HG03045 (cell line): ENCODE data around the gene TTN.

Experiments
- ATAC-seq: cut with Tn5 transposase; IDR thresholded peaks from one replicate; pipeline ENCODE4 v1.9.1; 2021; ENCODE audit warnings: mild to moderate bottlenecking, moderate library complexity; ENCODE audit not compliant: unreplicated experiment

TTN gene

GRCh38 chr2:178756843-178757242 lies 50.4 kb downstream of the TTN start:
- no peak for ATAC-seq

- ATAC-seq = no peak
Measured at GRCh38 chr2:178756343-178756742, 50.9 kb downstream of the TTN start.

- ATAC-seq = no peak
Measured at GRCh38 chr2:178747767-178748166, 59.5 kb downstream of the TTN start.

GRCh38 chr2:178734518-178734917 lies 72.7 kb downstream of the TTN start:
- ATAC-seq = no peak

- ATAC-seq = no peak
Measured at GRCh38 chr2:178733975-178734374, 73.2 kb downstream of the TTN start.

- no peak for ATAC-seq
Measured at GRCh38 chr2:178732913-178733312, 74.3 kb downstream of the TTN start.

GRCh38 chr2:178731300-178731699 lies 75.9 kb downstream of the TTN start:
- no peak for ATAC-seq

GRCh38 chr2:178730049-178730448 lies 77.2 kb downstream of the TTN start:
- ATAC-seq = no peak

GRCh38 chr2:178723786-178724346 lies 83.4 kb downstream of the TTN start:
- no peak for ATAC-seq

- no peak for ATAC-seq
Measured at GRCh38 chr2:178722296-178722695, 84.9 kb downstream of the TTN start.

- no peak for ATAC-seq
Measured at GRCh38 chr2:178718988-178719387, 88.2 kb downstream of the TTN start.

GRCh38 chr2:178718283-178718682 lies 88.9 kb downstream of the TTN start:
- no peak for ATAC-seq

GRCh38 chr2:178716394-178716793 lies 90.8 kb downstream of the TTN start:
- ATAC-seq = no peak

GRCh38 chr2:178715366-178715765 lies 91.9 kb downstream of the TTN start:
- ATAC-seq = no peak

GRCh38 chr2:178707476-178707875 lies 99.7 kb downstream of the TTN start:
- ATAC-seq = no peak

- ATAC-seq = no peak
Measured at GRCh38 chr2:178704876-178705275, 102.3 kb downstream of the TTN start.

GRCh38 chr2:178702361-178702760 lies 104.9 kb downstream of the TTN start:
- ATAC-seq = no peak

GRCh38 chr2:178700922-178701342 lies 106.3 kb downstream of the TTN start:
- ATAC-seq = no peak

- no peak for ATAC-seq
Measured at GRCh38 chr2:178700136-178700535, 107.1 kb downstream of the TTN start.

GRCh38 chr2:178692845-178693244 lies 114.4 kb downstream of the TTN start:
- no peak for ATAC-seq

GRCh38 chr2:178689808-178690207 lies 117.4 kb downstream of the TTN start:
- no peak for ATAC-seq

- no peak for ATAC-seq
Measured at GRCh38 chr2:178683877-178684276, 123.3 kb downstream of the TTN start.

- ATAC-seq = no peak
Measured at GRCh38 chr2:178681081-178681480, 126.1 kb downstream of the TTN start.
